ENCODE data around the gene ZNF76. TPM values are rescaled to one million over a fixed set of nuclear protein-coding genes. Genes with fewer than 3 reads are reported as not detected.

The ZNF76 gene
- total RNA-seq, 2 experiments from 2014 or later: 63.0 to 66.0 TPM

DNA sequence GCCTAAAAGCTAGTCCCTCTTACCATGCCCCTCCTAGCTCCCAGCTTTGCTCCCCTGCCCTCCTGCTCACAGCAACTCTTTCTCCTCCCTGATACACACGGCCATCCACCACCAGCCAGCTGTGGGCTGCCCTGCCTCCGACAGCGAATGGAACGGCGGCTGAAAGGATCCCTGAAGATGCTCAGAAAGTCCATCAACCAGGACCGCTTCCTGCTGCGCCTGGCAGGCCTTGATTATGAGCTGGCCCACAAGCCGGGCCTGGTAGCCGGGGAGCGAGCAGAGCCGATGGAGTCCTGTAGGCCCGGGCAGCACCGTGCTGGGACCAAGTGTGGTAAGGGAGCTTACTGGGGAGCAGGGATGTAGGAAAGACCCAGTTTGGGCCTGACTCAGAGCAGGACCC is 16.6 kb upstream of the ZNF76 start:
- Mint-ChIP-seq H3K9me3 (no peaks in the 10 kb centered on the region), H3K4me1 (peaks cover 14% of the 10 kb centered on the region), H3K36me3 (peaks cover 2% of the 10 kb centered on the region), H3K4me3 (no peak overlapping the region), H3K27ac (no peak overlapping the region), H3K27me3 (no peaks in the 10 kb centered on the region)
- ATAC-seq (ENCODE audit: low read depth) (no peak), DNase-seq (no peak)
- POLR2A ChIA-PET: no interaction called here

GRCh38 chr6:35243386-35243958 is 16.1 kb upstream of the ZNF76 start:
- Mint-ChIP-seq H3K27me3 (no peaks in the 10 kb centered on the region), H3K9me3 (no peaks in the 10 kb centered on the region), H3K4me1 (peaks cover 15% of the 10 kb centered on the region), H3K36me3 (peaks cover 2% of the 10 kb centered on the region), H3K27ac (no peak overlapping the region), H3K4me3 (no peak overlapping the region)
- POLR2A ChIA-PET: no interaction called here
- ATAC-seq (ENCODE audit: low read depth) (no peak), DNase-seq (no peak)

DNA sequence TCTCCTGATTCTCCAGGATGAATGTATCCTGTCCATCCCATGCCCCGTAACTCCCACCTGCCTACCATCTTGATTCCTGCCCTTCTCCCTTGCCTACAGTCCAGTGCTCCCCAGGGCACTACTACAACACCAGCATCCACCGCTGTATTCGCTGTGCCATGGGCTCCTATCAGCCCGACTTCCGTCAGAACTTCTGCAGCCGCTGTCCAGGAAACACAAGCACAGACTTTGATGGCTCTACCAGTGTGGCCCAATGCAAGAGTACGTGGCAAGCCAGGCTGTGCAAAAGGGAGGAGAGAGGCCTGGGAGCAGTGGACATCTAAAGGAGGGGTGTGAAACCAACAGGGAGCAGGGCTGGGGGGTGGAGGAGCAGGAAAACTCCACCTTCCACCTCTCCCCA is 15.0 kb upstream of the ZNF76 start:
- no peaks in the 10 kb centered on the region for H3K27me3 Mint-ChIP-seq
- H3K4me1 Mint-ChIP-seq: peaks cover 19% of the 10 kb centered on the region
- ATAC-seq (ENCODE audit: low read depth) (no peak), DNase-seq (no peak)
- POLR2A ChIA-PET: no interaction called here
- no peak overlapping the region for H3K27ac Mint-ChIP-seq
- H3K9me3 Mint-ChIP-seq: no peaks in the 10 kb centered on the region
- no peak overlapping the region for H3K4me3 Mint-ChIP-seq
- peaks cover 2% of the 10 kb centered on the region for H3K36me3 Mint-ChIP-seq

GRCh38 chr6:35247642-35248231 is 11.8 kb upstream of the ZNF76 start:
- DNase-seq (no peak), ATAC-seq (ENCODE audit: low read depth) (peak; percentile 33)
- H3K27me3 Mint-ChIP-seq: no peaks in the 10 kb centered on the region
- POLR2A ChIA-PET: interaction anchor here (2.1 kb wide), 1 partner anchor 11 kb away, joined by 10 read pairs; the partner anchor contains the start of gene ZNF76
- no peak overlapping the region for H3K27ac Mint-ChIP-seq
- H3K9me3 Mint-ChIP-seq: no peaks in the 10 kb centered on the region
- H3K4me1 Mint-ChIP-seq: peaks cover 14% of the 10 kb centered on the region
- peak overlapping the region; percentile 4 for H3K4me3 Mint-ChIP-seq
- H3K36me3 Mint-ChIP-seq: peaks cover 2% of the 10 kb centered on the region

GRCh38 chr6:35248300-35248699 is 11.2 kb upstream of the ZNF76 start:
- peaks cover 2% of the 10 kb centered on the region for H3K36me3 Mint-ChIP-seq

GRCh38 chr6:35248965-35249364 is 10.6 kb upstream of the ZNF76 start:
- DNase-seq: no peak
- no peaks in the 10 kb centered on the region for H3K9me3 Mint-ChIP-seq
- no peak overlapping the region for H3K27ac Mint-ChIP-seq
- no peaks in the 10 kb centered on the region for H3K27me3 Mint-ChIP-seq
- POLR2A ChIA-PET: interaction anchor here (2.1 kb wide), 1 partner anchor 10 kb away, joined by 10 read pairs; the partner anchor contains the start of gene ZNF76
- ATAC-seq (ENCODE audit: low read depth): no peak
- H3K4me1 Mint-ChIP-seq: peaks cover 14% of the 10 kb centered on the region
- peaks cover 2% of the 10 kb centered on the region for H3K36me3 Mint-ChIP-seq
- H3K4me3 Mint-ChIP-seq: no peak overlapping the region

More at GRCh38 chr6:35248300-35248699, 11.2 kb upstream of the ZNF76 start:
- DNase-seq (no peak), ATAC-seq (ENCODE audit: low read depth) (no peak)
- Mint-ChIP-seq H3K27me3 (no peaks in the 10 kb centered on the region), H3K4me3 (no peak overlapping the region), H3K27ac (no peak overlapping the region), H3K9me3 (no peaks in the 10 kb centered on the region), H3K4me1 (peaks cover 14% of the 10 kb centered on the region)
- POLR2A ChIA-PET: interaction anchor here (2.1 kb wide), 1 partner anchor 11 kb away, joined by 10 read pairs; the partner anchor contains the start of gene ZNF76

GRCh38 chr6:35251949-35252348 is 7.6 kb upstream of the ZNF76 start:
- DNase-seq: no peak

DNA sequence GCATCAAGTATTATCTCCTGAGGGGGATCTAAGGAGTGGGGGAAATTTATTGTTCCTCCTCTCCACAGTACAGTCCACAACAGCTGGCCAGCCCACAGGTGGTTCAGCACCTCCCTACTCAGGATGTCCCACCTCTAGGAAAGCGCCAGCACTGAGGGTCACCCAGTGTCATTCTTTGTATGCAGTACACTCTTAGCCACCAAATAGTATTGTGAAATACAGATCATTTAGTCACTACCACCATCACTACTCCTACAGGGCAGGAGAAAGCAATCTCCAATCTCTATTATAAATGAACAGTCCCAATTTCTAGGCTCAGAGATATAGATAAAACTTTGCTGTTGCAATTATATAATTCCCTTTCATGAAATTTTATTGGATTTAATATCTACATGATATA is 6.3 kb upstream of the ZNF76 start:
- Mint-ChIP-seq H3K4me1 (peaks cover 9% of the 10 kb centered on the region), H3K27ac (no peak overlapping the region), H3K27me3 (no peaks in the 10 kb centered on the region), H3K9me3 (no peaks in the 10 kb centered on the region), H3K4me3 (no peak overlapping the region), H3K36me3 (no peaks in the 10 kb centered on the region)
- POLR2A ChIA-PET: no interaction called here
- ATAC-seq (ENCODE audit: low read depth) (no peak), DNase-seq (no peak)

More at GRCh38 chr6:35251949-35252348, 7.6 kb upstream of the ZNF76 start:
- H3K4me1 Mint-ChIP-seq: peaks cover 14% of the 10 kb centered on the region
- H3K27me3 Mint-ChIP-seq: no peaks in the 10 kb centered on the region
- no peak for ATAC-seq (ENCODE audit: low read depth)
- H3K36me3 Mint-ChIP-seq: no peaks in the 10 kb centered on the region
- H3K4me3 Mint-ChIP-seq: no peak overlapping the region
- POLR2A ChIA-PET: no interaction called here
- no peak overlapping the region for H3K27ac Mint-ChIP-seq
- H3K9me3 Mint-ChIP-seq: no peaks in the 10 kb centered on the region

- no peaks in the 10 kb centered on the region for H3K27me3 Mint-ChIP-seq
- no peaks in the 10 kb centered on the region for H3K9me3 Mint-ChIP-seq
- DNase-seq (no peak), ATAC-seq (ENCODE audit: low read depth) (no peak)
- peaks cover 26% of the 10 kb centered on the region for H3K4me1 Mint-ChIP-seq
- peak overlapping the region; percentile 95 for H3K4me3 Mint-ChIP-seq
- peaks cover 2% of the 10 kb centered on the region for H3K36me3 Mint-ChIP-seq
- POLR2A ChIA-PET: interaction anchor here (1.5 to 2.2 kb wide), 3 partner anchors 10 to 45 kb away, joined by 5 to 10 read pairs (median 6); no protein-coding TSS in a partner anchor
- H3K27ac Mint-ChIP-seq: peak overlapping the region; percentile 90
Measured at GRCh38 chr6:35258336-35258735, 1.2 kb upstream of the ZNF76 start.

DNA sequence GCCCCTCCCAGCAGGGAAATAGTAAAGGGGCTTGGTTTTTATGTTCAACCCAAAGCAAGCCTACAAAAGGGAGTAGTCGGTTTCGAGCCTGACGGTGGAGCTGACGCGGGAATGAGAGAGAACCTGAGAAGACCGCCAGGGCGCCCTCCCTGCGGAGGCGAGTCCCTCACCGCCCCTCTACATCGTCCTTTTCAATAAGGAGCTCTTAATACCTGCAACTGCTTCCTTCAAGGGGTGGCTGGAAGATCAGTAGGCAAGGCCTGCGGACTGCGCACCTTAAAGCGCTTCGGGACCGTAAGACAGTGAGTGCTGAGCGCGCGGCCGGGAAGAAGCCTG is 709 bp upstream of the ZNF76 start:
- Mint-ChIP-seq H3K27me3 (no peaks in the 10 kb centered on the region), H3K9me3 (no peaks in the 10 kb centered on the region), H3K4me3 (peak overlapping the region; percentile 95), H3K27ac (peak overlapping the region; percentile 90), H3K36me3 (peaks cover 2% of the 10 kb centered on the region), H3K4me1 (peaks cover 26% of the 10 kb centered on the region)
- peak; percentile 27 for ATAC-seq (ENCODE audit: low read depth)
- POLR2A ChIA-PET: interaction anchor here (0.7 to 2.2 kb wide), 8 partner anchors 9 to 662 kb away, joined by 4 to 10 read pairs (median 5); partner anchors contain the start of genes RPL10A and SRPK1
- no peak for DNase-seq

- Mint-ChIP-seq H3K4me1 (peaks cover 33% of the 10 kb centered on the region), H3K9me3 (no peaks in the 10 kb centered on the region), H3K27me3 (no peaks in the 10 kb centered on the region), H3K27ac (peak overlapping the region; percentile 94), H3K36me3 (peaks cover 4% of the 10 kb centered on the region), H3K4me3 (peak overlapping the region; percentile 91)
- POLR2A ChIA-PET: interaction anchor here (0.6 to 2.2 kb wide), 8 partner anchors 8 to 661 kb away, joined by 4 to 10 read pairs (median 5); partner anchors contain the start of genes RPL10A and SRPK1
- DNase-seq (peak; percentile 73), ATAC-seq (ENCODE audit: low read depth) (peak; percentile 53)
Measured at GRCh38 chr6:35259948-35260590, 534 bp downstream of the ZNF76 start.

- H3K27me3 Mint-ChIP-seq: no peaks in the 10 kb centered on the region
- peaks cover 33% of the 10 kb centered on the region for H3K4me1 Mint-ChIP-seq
- ATAC-seq (ENCODE audit: low read depth): no peak
- POLR2A ChIA-PET: no interaction called here
- peak overlapping the region; percentile 94 for H3K27ac Mint-ChIP-seq
- H3K4me3 Mint-ChIP-seq: peak overlapping the region; percentile 91
- no peaks in the 10 kb centered on the region for H3K9me3 Mint-ChIP-seq
- H3K36me3 Mint-ChIP-seq: peaks cover 4% of the 10 kb centered on the region
- DNase-seq: no peak
Measured at GRCh38 chr6:35260591-35261570, 1.3 kb downstream of the ZNF76 start.

- no peaks in the 10 kb centered on the region for H3K27me3 Mint-ChIP-seq
- DNase-seq: no peak
- no peak overlapping the region for H3K4me3 Mint-ChIP-seq
- peaks cover 4% of the 10 kb centered on the region for H3K36me3 Mint-ChIP-seq
- ATAC-seq (ENCODE audit: low read depth): no peak
- no peaks in the 10 kb centered on the region for H3K9me3 Mint-ChIP-seq
- H3K27ac Mint-ChIP-seq: no peak overlapping the region
- peaks cover 34% of the 10 kb centered on the region for H3K4me1 Mint-ChIP-seq
- POLR2A ChIA-PET: no interaction called here
Measured at GRCh38 chr6:35262596-35262995, 3.1 kb downstream of the ZNF76 start.
